Heart right ventricle (tissue), 16 donors: Measurements from ENCODE around the gene DGKI. TPM values are rescaled to one million over a fixed set of nuclear protein-coding genes. Genes with fewer than 3 reads are reported as not detected.
A peak's percentile ranks its signal among the peaks of the same experiment; 100 is the strongest.

Experiments
- ATAC-seq, 8 donors: fragments of 200-7000 bp; cut with Tn5 transposase; one replicate each; pipeline ENCODE4 v1.9.1; 2020; ENCODE audit warnings: mild to moderate bottlenecking in 8 of 8, moderate library complexity in 8 of 8, moderate number of reproducible peaks in 1 of 8
- DNase-seq, 2 donors: peaks; one replicate each; pipeline ENCODE4 v3.0.0-alpha.2; 2020
- H3K27ac ChIP-seq, 10 donors: fragments of 200-600 bp; sonication (generic) in 2 of 10; one replicate each; pipeline versions ENCODE4 v1.5.0 to v1.8.0; 2020 to 2022; ENCODE audit warnings: mild to moderate bottlenecking in 3 of 10
- H3K27me3 ChIP-seq, 7 donors: fragments of 200-600 bp; one replicate each; pipeline ENCODE4 v1.8.0; 2021 to 2022; ENCODE audit warnings: mild to moderate bottlenecking in 2 of 7
- H3K36me3 ChIP-seq, 9 donors: fragments of 200-600 bp; sonication (generic) in 1 of 9; one replicate each; pipeline versions ENCODE4 v1.5.0 to v1.8.0; 2020 to 2022; ENCODE audit warnings: mild to moderate bottlenecking in 2 of 9
- H3K4me1 ChIP-seq, 9 donors: fragments of 200-600 bp; sonication (generic) in 1 of 9; one replicate each; pipeline versions ENCODE4 v1.5.0 to v1.8.0; 2020 to 2022; ENCODE audit warnings: mild to moderate bottlenecking in 4 of 9
- H3K4me3 ChIP-seq, 10 donors: fragments of 200-600 bp; sonication (generic) in 2 of 10; one replicate each; pipeline versions ENCODE4 v1.5.0 to v1.8.0; 2020 to 2022; ENCODE audit warnings: mild to moderate bottlenecking in 7 of 10, moderate library complexity in 2 of 10
- H3K9me3 ChIP-seq, 11 donors: fragments of 200-600 bp in 10 of 11; sonication (generic) in 2 of 11; one replicate each; pipeline versions ENCODE4 v1.5.0 to v1.8.0; 2013 to 2022; ENCODE audit warnings: mild to moderate bottlenecking in 2 of 11, control low read depth in 1 of 11, moderate library complexity in 1 of 11
- CTCF ChIP-seq, 9 donors: fragments of 200-600 bp; sonication (generic) in 2 of 9; IDR thresholded peaks; one replicate each; pipeline versions ENCODE4 v1.5.0 to v1.8.0; 2021 to 2022; ENCODE audit warnings: antibody characterized with exemption in 9 of 9, mild to moderate bottlenecking in 5 of 9, moderate library complexity in 1 of 9
- WGBS, 2 donors: extraction: QIAGEN DNeasy Blood & Tissue Kit; methylation state at CpG; one replicate each; pipeline ENCODE4 v1.1.7; 2013; ENCODE audit warnings: inconsistent platforms in 1 of 2; 5-methylcytosine and 5-hydroxymethylcytosine counted together
- intact Hi-C, 10 donors: fragments of 100-400 bp; cut with DNase I; formaldehyde crosslinking; loops; one replicate each; pipeline versions ENCODE4 v1.11.1 to v1.14.2; 2022
- polyA plus RNA-seq, 2 donors: library from polyadenylated mRNA; stranded (reverse); fragments of 200-250 nt; gene quantifications; one replicate each; pipeline ENCODE4 v1.2.3, GENCODE V29; 2013
- total RNA-seq, 10 donors: library from RNA; stranded (reverse); fragmentation: NEBNext Ultra II Directional in 3 of 10; extraction: Animal tissue kit (Norgen Biotek cat#: 25700) in 3 of 10; gene quantifications; one replicate each; pipeline versions ENCODE4 v1.2.1 to v1.2.4, GENCODE V29; 2021 to 2023
- donor health status: Arrhythmogenic right ventricular cardiomyopathy.
- donor health status: ischemic (EF 13 %, LVEDD 7.1; RV severe dilation, severe dysfunction).
- donor health status: healthy with polysubstance abuse.
- donor health status: DM: no; HTN: yes; CAD: no.
- donor health status: DM: no; HTN: no; CAD: no.
- donor health status: ischemic (EF 25% LVEDD 6.9; RV normal size, moderate dysfunction).
- donor health status: ischemic (EF 25% LVEDD 5.7; RV mildly dilated, moderate dysfunction).
- donor health status: healthy.
- donor health status: DM: yes; HTN: yes; CAD: no.
- donor health status: Ischemic cardiomyopathy.
- donor health status: ischemic (EF 35%, LVEDD 5.7; RV mildly dilated, moderate dysfunction).
- donor health status: nonischemic (EF 11% LVEDD 7.7; RV severe dilation, severe dysfunction).
- donor health status: DM: yes; HTN: yes; CAD: no.
- donor health status: PGD.
- donor health status: ischemic (EF 29% LVEDD 5.4; RV normal size, mild dysfunction).
- donor health status: nonischemic (EF 23%, LVEDD 6.1; RV moderate dilation, normal function).

Gene DGKI
- total and polyA plus RNA-seq, 12 donors = 0.16 to 2.6 (median 1.2) TPM

GRCh38 chr7:137696376-137696775 is 150.4 kb downstream of the DGKI start:
- Histone ChIP-seq H3K36me3 (no peaks in the 10 kb centered on the region), H3K4me1 (no peaks in the 10 kb centered on the region), H3K9me3 (no peaks in the 10 kb centered on the region), H3K27me3 (no peaks in the 10 kb centered on the region), H3K27ac (no peak overlapping the region), H3K4me3 (no peak overlapping the region)
- intact Hi-C loops = no loop called here
- no peak for ATAC-seq
- TF ChIP-seq CTCF (IDR thresholded peaks at IDR 0.05) = no peak
- DNase-seq = no peak
- WGBS, 2 donors = 88 to 89% methylated on average over 2 of the region's 2 CpGs

- Histone ChIP-seq H3K9me3 (no peaks in the 10 kb centered on the region), H3K27me3 (no peaks in the 10 kb centered on the region), H3K36me3 (no peaks in the 10 kb centered on the region), H3K4me3 (no peak overlapping the region), H3K27ac (no peak overlapping the region), H3K4me1 (no peaks in the 10 kb centered on the region)
- DNase-seq (no peak), ATAC-seq (peak in 1 of 8 donors; percentile 35)
- intact Hi-C loops = no loop called here
- WGBS, 2 donors = 62 to 73% methylated on average over 7 of the region's 7 CpGs
- TF ChIP-seq CTCF (IDR thresholded peaks at IDR 0.05) = no peak
Observed at GRCh38 chr7:137695942-137696341, 150.8 kb downstream of the DGKI start.

GRCh38 chr7:137695494-137695893 is 151.3 kb downstream of the DGKI start:
- H3K27ac ChIP-seq = no peak overlapping the region
- no peaks in the 10 kb centered on the region for H3K36me3 ChIP-seq
- intact Hi-C loops = no loop called here
- H3K9me3 ChIP-seq = no peaks in the 10 kb centered on the region
- H3K4me1 ChIP-seq = no peaks in the 10 kb centered on the region
- no peaks in the 10 kb centered on the region for H3K27me3 ChIP-seq
- no peak for ATAC-seq
- H3K4me3 ChIP-seq = no peak overlapping the region
- 88 to 91% methylated on average over 3 of the region's 3 CpGs for WGBS, 2 donors
- DNase-seq = no peak
- TF ChIP-seq CTCF (IDR thresholded peaks at IDR 0.05) = no peak

- Histone ChIP-seq H3K9me3 (no peaks in the 10 kb centered on the region), H3K4me1 (no peaks in the 10 kb centered on the region), H3K27ac (no peak overlapping the region), H3K27me3 (no peaks in the 10 kb centered on the region), H3K36me3 (no peaks in the 10 kb centered on the region), H3K4me3 (no peak overlapping the region)
- no peak for DNase-seq
- intact Hi-C loops = no loop called here
- TF ChIP-seq CTCF (IDR thresholded peaks at IDR 0.05) = no peak
- ATAC-seq = no peak
- 53 to 63% methylated on average over 2 of the region's 2 CpGs for WGBS, 2 donors
Observed at GRCh38 chr7:137694405-137694804, 152.4 kb downstream of the DGKI start.

- H3K4me3 ChIP-seq = no peak overlapping the region
- H3K36me3 ChIP-seq = no peaks in the 10 kb centered on the region
- no peak overlapping the region for H3K27ac ChIP-seq
- WGBS, 2 donors = 66 to 74% methylated on average over 4 of the region's 4 CpGs
- H3K9me3 ChIP-seq = no peaks in the 10 kb centered on the region
- intact Hi-C loops = no loop called here
- TF ChIP-seq CTCF (IDR thresholded peaks at IDR 0.05) = no peak
- H3K4me1 ChIP-seq = no peaks in the 10 kb centered on the region
- DNase-seq = no peak
- H3K27me3 ChIP-seq = no peaks in the 10 kb centered on the region
- ATAC-seq = no peak
Observed at GRCh38 chr7:137692399-137692798, 154.4 kb downstream of the DGKI start.
